Panc1 (cell line): Measurements from ENCODE around the gene TRMT10A. TPM values are rescaled to one million over a fixed set of nuclear protein-coding genes. Genes with fewer than 3 reads are reported as not detected.

Experiments
- ATAC-seq: fragments of 200-7000 bp; cut with Tn5 transposase; 2 replicates; pipeline ENCODE4 v1.9.1; 2020; ENCODE audit warnings: mild to moderate bottlenecking, moderate library complexity
- BruUV-seq: library from RNA; stranded (reverse); fragments of 400-500 nt; replicated peaks from 2 replicates; lab custom pipeline; 2021; lab: Mats Ljungman, UMichigan
- CTCF ChIA-PET: fragments of 300-600 bp; sonication (Branson Sonifier 250); formaldehyde crosslinking; loops from one replicate; lab custom pipeline; 2022; ENCODE audit warnings: antibody characterized with exemption; lab: Charles Lee
- POLR2A ChIA-PET: fragments of 300-600 bp; sonication (Branson Sonifier 250); formaldehyde crosslinking; loops from one replicate; lab custom pipeline; 2022; ENCODE audit warnings: antibody characterized with exemption; lab: Charles Lee
- DNase-seq: peaks from one replicate; pipeline ENCODE4 v3.0.0-alpha.2; 2010; ENCODE audit warnings: low read depth, low spot score
- H3K27ac ChIP-seq: 2 replicates; pipeline ENCODE4 v1.5.1; 2011; ENCODE audit warnings: mild to moderate bottlenecking, low read length, inconsistent platforms
- H3K27me3 ChIP-seq: fragments of 200-500 bp; sonication (Bioruptor generic); 2 replicates; pipeline ENCODE4 v1.6.0; 2014; ENCODE audit warnings: low read length, inconsistent platforms; ENCODE audit not compliant: control insufficient read depth, insufficient read depth
- H3K36me3 ChIP-seq: fragments of 200-500 bp; sonication (Bioruptor generic); 2 replicates; pipeline ENCODE4 v1.5.1; 2014; ENCODE audit warnings: inconsistent platforms, mild to moderate bottlenecking, low read length, moderate library complexity; ENCODE audit not compliant: control insufficient read depth, insufficient read depth
- H3K4me1 ChIP-seq: 2 replicates; pipeline ENCODE4 v1.5.1; 2011; ENCODE audit warnings: inconsistent platforms, mild to moderate bottlenecking, low read length, moderate library complexity; ENCODE audit not compliant: control insufficient read depth, insufficient read depth
- H3K4me3 ChIP-seq, 2 experiments: 2 replicates each; pipeline ENCODE4 v1.5.1; 2011 to 2012; ENCODE audit warnings: low read depth in 2 of 2, low read length in 2 of 2, mild to moderate bottlenecking in 2 of 2, inconsistent platforms in 1 of 2, moderate library complexity in 1 of 2
- H3K9me3 ChIP-seq: fragments of 200-500 bp; sonication (Bioruptor generic); 2 replicates; pipeline ENCODE4 v1.5.1; 2014; ENCODE audit warnings: low read depth, mild to moderate bottlenecking, inconsistent platforms, low read length, moderate library complexity; ENCODE audit not compliant: control insufficient read depth, insufficient read depth
- CTCF ChIP-seq: fragments of 450-650 bp; IDR thresholded peaks from 2 replicates; pipeline ENCODE4 v1.5.1; 2017; ENCODE audit warnings: mild to moderate bottlenecking
- POLR2AphosphoS5 ChIP-seq: IDR thresholded peaks from 2 replicates; pipeline ENCODE4 v1.6.1; 2012; ENCODE audit warnings: mild to moderate bottlenecking, low read depth, low read length, moderate library complexity
- REST ChIP-seq, 2 experiments: IDR thresholded peaks; 2 replicates each; pipeline ENCODE4 v1.6.1; 2011 to 2012; ENCODE audit warnings: low read depth in 2 of 2, control low read depth in 1 of 2, low read length in 1 of 2, mild to moderate bottlenecking in 1 of 2, moderate library complexity in 1 of 2; ENCODE audit not compliant: insufficient read depth in 1 of 2
- SIN3A ChIP-seq: IDR thresholded peaks from 2 replicates; pipeline ENCODE4 v1.6.1; 2012; ENCODE audit warnings: low read depth, mild to moderate bottlenecking, low read length, moderate library complexity, borderline replicate concordance; ENCODE audit not compliant: insufficient read depth
- TCF7L2 ChIP-seq: IDR thresholded peaks from 2 replicates; pipeline ENCODE4 v1.6.1; 2011; ENCODE audit warnings: mild to moderate bottlenecking, low read depth, low read length, inconsistent platforms
- in situ Hi-C: cut with HindIII; loops from 2 replicates; pipeline ENCODE4 v1.10.0; 2016; ENCODE audit warnings: low sequenced_read_pairs, low pct_unique_long_range_greater_than_20kb
- intact Hi-C: fragments of 100-400 bp; cut with micrococcal nuclease; formaldehyde crosslinking; loops from one replicate; pipeline ENCODE4 v1.10.0; 2022; ENCODE audit not compliant: unreplicated experiment
- total RNA-seq: library from RNA; stranded (reverse); gene quantifications from one replicate; pipeline ENCODE4 v1.2.1, GENCODE V29; 2021; ENCODE audit not compliant: unreplicated experiment

Gene TRMT10A
- total RNA-seq, 1 experiment from 2014 or later = 1.4 TPM

GRCh38 chr4:99564921-99565320, 1.1 kb upstream of the TRMT10A start:
- in situ Hi-C loops (no loop called here), intact Hi-C loops (loop anchor here (5.0 kb wide), 2 partner anchors 322 to 382 kb away; partner anchors contain the start of gene DNAJB14)
- CTCF ChIA-PET = no interaction called here
- ATAC-seq (no peak), DNase-seq (no peak)
- H3K36me3 ChIP-seq = no peaks in the 10 kb centered on the region
- POLR2A ChIA-PET = no interaction called here
- no peaks in the 10 kb centered on the region for H3K27me3 ChIP-seq
- no peak overlapping the region for H3K4me3 ChIP-seq
- no TSS peak for BruUV-seq
- H3K4me1 ChIP-seq = no peaks in the 10 kb centered on the region
- TF ChIP-seq POLR2AphosphoS5 (no peak), TCF7L2 (no peak), REST (IDR thresholded peaks at IDR 0.05; ENCODE audit: insufficient read depth in 1 of 2, low read depth in 2 of 2, low read length in 1 of 2) (no peak), SIN3A (no peak), CTCF (no peak)
- no peaks in the 10 kb centered on the region for H3K9me3 ChIP-seq
- no peak overlapping the region for H3K27ac ChIP-seq

- intact Hi-C loops = no loop called here
- no peaks in the 10 kb centered on the region for H3K4me1 ChIP-seq
- ChIA-PET POLR2A (no interaction called here), CTCF (interaction anchor here (0.6 kb wide), 1 partner anchor 22 kb away, joined by 4 read pairs; no protein-coding TSS in a partner anchor)
- H3K27ac ChIP-seq = no peak overlapping the region
- ATAC-seq (no peak), DNase-seq (no peak)
- no peaks in the 10 kb centered on the region for H3K36me3 ChIP-seq
- no peaks in the 10 kb centered on the region for H3K9me3 ChIP-seq
- H3K27me3 ChIP-seq = no peaks in the 10 kb centered on the region
- H3K4me3 ChIP-seq = no peak overlapping the region
- no TSS peak for BruUV-seq
- in situ Hi-C loops = no loop called here
- TF ChIP-seq POLR2AphosphoS5 = no peak
- TF ChIP-seq TCF7L2 = no peak
- no peak for TF ChIP-seq REST (IDR thresholded peaks at IDR 0.05; ENCODE audit: insufficient read depth in 1 of 2, low read depth in 2 of 2, low read length in 1 of 2)
- no peak for TF ChIP-seq SIN3A
- TF ChIP-seq CTCF = no peak
These were observed 11.0 kb downstream of the TRMT10A start for GRCh38 chr4:99552872-99553271.
